Measurements from ENCODE around the gene MLANA. TPM values are rescaled to one million over a fixed set of nuclear protein-coding genes. Genes with fewer than 3 reads are reported as not detected.

Gene MLANA
- polyA plus RNA-seq, 1 donor (not counting 4 experiments of a cell fraction or from before 2014, with no cell fraction given) = not detected

GRCh38 chr9:5872511-5872910, 18.2 kb upstream of the MLANA start:
- no peak for TF ChIP-seq CTCF (optimal IDR thresholded peaks at IDR 0.05 in 1 of 3, IDR thresholded peaks at IDR 0.05 in 1 of 3, conservative IDR thresholded peaks at IDR 0.05 in 1 of 3; ENCODE audit: extremely low read depth in 1 of 3, insufficient read depth in 2 of 3, low read length in 3 of 3)
- TF ChIP-seq EZH2 (IDR thresholded peaks at IDR 0.05; ENCODE audit: low read length) = no peak
- no peaks in the 10 kb centered on the region for H3K9me1 ChIP-seq (ENCODE audit: control insufficient read depth, extremely low read depth, insufficient read depth, low read length)
- H3K4me3 ChIP-seq (ENCODE audit: control insufficient read depth in 2 of 3, extremely low read depth in 1 of 3, insufficient read depth in 2 of 3, low read depth in 1 of 3, low read length in 3 of 3) = no peak overlapping the region

GRCh38 chr9:5873439-5873838, 17.2 kb upstream of the MLANA start:
- Histone ChIP-seq H3K9me1 (ENCODE audit: control insufficient read depth, extremely low read depth, insufficient read depth, low read length) (no peaks in the 10 kb centered on the region), H3K9ac (ENCODE audit: control insufficient read depth, extremely low read depth, insufficient read depth, low read length) (no peak overlapping the region), H3K79me2 (ENCODE audit: control insufficient read depth, insufficient read depth, low read length) (no peaks in the 10 kb centered on the region), H4K20me1 (ENCODE audit: control insufficient read depth, extremely low read depth, insufficient read depth, low read length) (no peaks in the 10 kb centered on the region), H3K4me3 (ENCODE audit: control insufficient read depth in 2 of 3, extremely low read depth in 1 of 3, insufficient read depth in 2 of 3, low read depth in 1 of 3, low read length in 3 of 3) (no peak overlapping the region), H2AFZ (ENCODE audit: control insufficient read depth, low read length) (no peak overlapping the region), H3K27me3 (ENCODE audit: control insufficient read depth, extremely low read depth, insufficient read depth, low read length) (no peaks in the 10 kb centered on the region), H3K36me3 (ENCODE audit: control insufficient read depth in 2 of 2, extremely low read depth in 1 of 2, insufficient read depth in 2 of 2, low read length in 2 of 2) (no peaks in the 10 kb centered on the region), H3K4me2 (ENCODE audit: control insufficient read depth, extremely low read depth, insufficient read depth, low read depth, low read length) (no peak overlapping the region), H3K9me3 (ENCODE audit: control insufficient read depth, low read depth, low read length) (peaks cover 3% of the 10 kb centered on the region), H3K4me1 (ENCODE audit: control insufficient read depth, extremely low read depth, insufficient read depth, low read length) (no peaks in the 10 kb centered on the region), H3K27ac (ENCODE audit: control insufficient read depth, insufficient read depth, low read length) (no peak overlapping the region)
- dilution Hi-C loops (cut with MboI; ENCODE audit: extremely low pct_ligation_motif_present, low sequenced_read_pairs) = no loop called here
- TF ChIP-seq CTCF (optimal IDR thresholded peaks at IDR 0.05 in 1 of 3, IDR thresholded peaks at IDR 0.05 in 1 of 3, conservative IDR thresholded peaks at IDR 0.05 in 1 of 3; ENCODE audit: extremely low read depth in 1 of 3, insufficient read depth in 2 of 3, low read length in 3 of 3) = no peak
- TF ChIP-seq EZH2 (IDR thresholded peaks at IDR 0.05; ENCODE audit: low read length) = no peak
- FAIRE-seq = no peak
- no peak for DNase-seq (ENCODE audit: low read depth, low spot score)

More at GRCh38 chr9:5872511-5872910, 18.2 kb upstream of the MLANA start:
- FAIRE-seq (no peak), DNase-seq (ENCODE audit: low read depth, low spot score) (no peak)
- Histone ChIP-seq H3K79me2 (ENCODE audit: control insufficient read depth, insufficient read depth, low read length) (no peaks in the 10 kb centered on the region), H3K27me3 (ENCODE audit: control insufficient read depth, extremely low read depth, insufficient read depth, low read length) (no peaks in the 10 kb centered on the region), H3K4me1 (ENCODE audit: control insufficient read depth, extremely low read depth, insufficient read depth, low read length) (no peaks in the 10 kb centered on the region), H3K27ac (ENCODE audit: control insufficient read depth, insufficient read depth, low read length) (no peak overlapping the region), H3K9ac (ENCODE audit: control insufficient read depth, extremely low read depth, insufficient read depth, low read length) (no peak overlapping the region), H3K4me2 (ENCODE audit: control insufficient read depth, extremely low read depth, insufficient read depth, low read depth, low read length) (no peak overlapping the region), H4K20me1 (ENCODE audit: control insufficient read depth, extremely low read depth, insufficient read depth, low read length) (no peaks in the 10 kb centered on the region), H2AFZ (ENCODE audit: control insufficient read depth, low read length) (no peak overlapping the region), H3K9me3 (ENCODE audit: control insufficient read depth, low read depth, low read length) (peaks cover 3% of the 10 kb centered on the region), H3K36me3 (ENCODE audit: control insufficient read depth in 2 of 2, extremely low read depth in 1 of 2, insufficient read depth in 2 of 2, low read length in 2 of 2) (no peaks in the 10 kb centered on the region)
- dilution Hi-C loops (cut with MboI; ENCODE audit: extremely low pct_ligation_motif_present, low sequenced_read_pairs) = no loop called here

Measured in keratinocyte (primary cell).